Stimulated activated CD8-positive, alpha-beta memory T cell treated with anti-CD3 and anti-CD28 coated beads, Interleukin-12 subunit alpha, Interleukin-12 subunit beta, amount 100 ng/mL, for 1 hour (primary cell): ENCODE data around the gene ITGAV.
"Not testable (repeated sequence)": the region's sequence is repeated elsewhere in the genome, so short reads cannot be mapped to it uniquely, and the experiment has no call there.

Experiments used
- DNase-seq: peaks from one replicate; pipeline ENCODE4 v3.0.0-alpha.2; 2020; ENCODE audit warnings: low read depth

Gene ITGAV

DNA sequence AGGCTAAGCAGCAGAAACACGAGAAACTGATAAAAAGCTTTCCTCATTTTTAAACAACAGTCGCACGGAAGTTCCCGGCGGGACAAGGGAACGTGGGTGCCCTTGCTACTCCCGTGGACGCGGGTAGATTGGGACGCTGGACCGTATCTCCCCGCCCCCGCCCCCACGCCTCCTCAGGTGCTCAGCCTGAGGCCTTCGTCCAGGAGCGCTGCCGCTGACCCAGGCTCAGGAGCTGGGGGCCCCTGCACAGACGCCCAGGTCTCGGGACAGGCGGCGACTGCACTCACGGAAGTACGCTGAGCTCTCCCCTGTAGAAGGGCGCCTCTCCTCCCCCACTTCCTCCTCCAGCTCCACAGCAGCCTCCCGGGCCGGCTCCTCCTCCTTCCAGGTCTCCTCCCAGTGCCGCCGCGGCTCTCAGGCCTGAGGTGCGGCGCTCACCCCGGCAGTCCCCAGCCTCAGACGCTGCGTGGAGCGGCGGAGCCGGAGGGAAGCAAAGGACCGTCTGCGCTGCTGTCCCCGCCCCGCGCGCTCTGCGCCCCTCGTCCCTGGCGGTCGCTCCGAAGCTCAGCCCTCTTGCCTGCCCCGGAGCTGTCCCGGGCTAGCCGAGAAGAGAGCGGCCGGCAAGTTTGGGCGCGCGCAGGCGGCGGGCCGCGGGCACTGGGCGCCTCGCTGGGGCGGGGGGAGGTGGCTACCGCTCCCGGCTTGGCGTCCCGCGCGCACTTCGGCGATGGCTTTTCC lies at the start of gene ITGAV:
ITGAV (plus strand) TSS at position 445 of the 738 bp plus-strand sequence; CDS start at position 728, 283 bp downstream.
- DNase-seq: peak; percentile 60

DNA sequence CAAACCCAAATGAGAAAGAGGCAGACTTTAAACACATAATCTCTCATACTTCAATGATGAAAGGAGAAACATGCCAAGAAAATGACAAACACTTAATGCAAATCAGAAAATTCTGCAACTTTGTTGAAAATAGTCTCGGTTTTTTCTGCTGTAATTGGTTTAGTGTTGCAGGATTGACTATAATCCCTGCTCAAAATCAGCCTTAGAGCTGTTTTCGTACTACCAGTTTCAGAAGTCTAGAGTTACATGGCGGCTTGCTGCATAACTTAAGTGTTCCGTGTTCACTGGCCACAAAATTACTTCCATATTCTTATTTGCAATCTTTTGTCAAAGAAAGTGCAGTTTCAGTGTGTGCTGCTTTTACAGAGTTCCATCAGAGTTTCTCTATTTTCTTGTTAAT lies 48.9 kb upstream of the ITGAV start:
- DNase-seq: no peak

DNA sequence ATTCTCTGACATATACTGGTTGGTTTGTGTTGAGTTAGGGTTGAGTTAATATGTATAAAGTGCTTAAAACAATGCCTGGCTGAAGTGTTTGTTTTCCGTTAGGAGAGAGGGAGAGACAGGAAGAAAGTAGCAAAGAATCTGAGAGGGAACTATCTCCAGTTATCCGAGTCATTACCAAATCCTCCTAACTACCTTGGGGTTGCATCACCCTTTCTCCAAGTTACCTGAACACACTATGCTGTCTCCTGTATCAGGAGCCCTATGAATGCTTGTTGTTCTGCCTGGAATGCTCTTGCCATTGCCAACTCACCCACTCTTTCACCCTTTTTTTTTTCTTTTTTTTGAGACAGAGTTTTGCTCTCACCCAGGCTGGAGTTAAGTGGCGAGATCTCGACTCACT lies 47.9 kb upstream of the ITGAV start:
- no peak for DNase-seq

DNA sequence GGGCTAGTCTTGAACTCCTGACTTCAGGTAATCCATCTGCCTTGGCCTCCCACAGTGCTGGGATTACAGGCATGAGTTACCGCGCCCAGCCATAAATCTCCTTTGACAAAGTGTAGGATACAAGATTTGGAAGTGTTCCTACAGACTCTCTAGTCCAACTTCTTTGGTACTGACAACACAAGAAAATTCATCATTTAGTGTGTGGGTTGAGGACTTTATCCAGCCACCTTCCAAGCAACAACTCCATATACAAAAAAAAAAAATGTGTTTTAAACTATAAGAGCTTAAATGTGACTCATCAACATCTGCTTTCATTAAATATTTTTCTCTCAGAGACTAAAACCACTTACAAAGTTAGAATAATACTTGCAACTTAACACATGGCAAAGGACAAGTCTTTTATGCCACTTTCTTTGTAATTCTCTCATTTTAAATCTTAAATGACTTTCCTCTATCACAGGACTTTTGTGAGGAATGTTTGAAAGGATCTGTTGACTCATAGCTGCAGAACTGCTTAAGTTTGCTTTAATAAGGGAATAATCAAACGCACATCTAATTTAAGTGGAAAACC lies 46.2 kb upstream of the ITGAV start:
- no peak for DNase-seq

DNA sequence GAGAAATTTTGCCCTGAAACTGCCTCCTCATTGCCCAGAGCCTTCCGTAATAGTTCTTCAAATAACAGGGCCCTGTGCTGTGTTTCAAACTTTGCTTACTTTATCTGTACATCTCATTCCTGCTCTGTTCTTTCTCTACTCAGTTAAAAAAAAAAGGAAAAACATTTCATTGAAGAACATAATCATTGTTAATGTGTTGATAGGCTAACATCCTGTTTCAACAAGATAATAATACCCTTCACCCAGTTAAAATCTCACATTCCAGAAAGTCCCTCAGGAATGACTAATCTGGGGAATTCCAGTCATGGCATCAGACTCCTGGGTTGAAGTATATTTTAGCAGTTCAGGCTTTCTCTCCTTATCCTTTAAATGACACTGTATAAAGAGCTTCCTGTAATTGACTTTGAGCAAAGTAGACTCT lies 45.6 kb upstream of the ITGAV start:
- no peak for DNase-seq

DNA sequence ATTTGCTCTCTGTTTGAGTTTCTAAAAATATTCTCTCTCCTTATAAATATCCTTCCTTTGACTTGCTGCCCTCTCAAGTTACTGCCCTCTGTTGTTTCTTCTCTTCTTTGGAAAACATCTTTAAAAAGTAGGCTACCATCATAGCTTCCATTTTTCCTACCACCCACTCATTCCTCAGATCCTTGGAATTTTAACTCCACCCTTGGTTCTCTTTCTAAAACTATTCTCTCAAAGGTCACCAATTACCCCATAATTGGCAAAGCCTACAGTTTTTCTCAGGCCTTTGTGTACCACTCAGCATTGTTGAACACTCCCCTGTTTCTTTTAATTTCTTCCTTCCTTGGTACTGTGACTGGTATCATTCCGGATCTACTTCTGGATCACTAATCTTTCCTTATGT lies 43.0 kb upstream of the ITGAV start:
- DNase-seq: no peak

DNA sequence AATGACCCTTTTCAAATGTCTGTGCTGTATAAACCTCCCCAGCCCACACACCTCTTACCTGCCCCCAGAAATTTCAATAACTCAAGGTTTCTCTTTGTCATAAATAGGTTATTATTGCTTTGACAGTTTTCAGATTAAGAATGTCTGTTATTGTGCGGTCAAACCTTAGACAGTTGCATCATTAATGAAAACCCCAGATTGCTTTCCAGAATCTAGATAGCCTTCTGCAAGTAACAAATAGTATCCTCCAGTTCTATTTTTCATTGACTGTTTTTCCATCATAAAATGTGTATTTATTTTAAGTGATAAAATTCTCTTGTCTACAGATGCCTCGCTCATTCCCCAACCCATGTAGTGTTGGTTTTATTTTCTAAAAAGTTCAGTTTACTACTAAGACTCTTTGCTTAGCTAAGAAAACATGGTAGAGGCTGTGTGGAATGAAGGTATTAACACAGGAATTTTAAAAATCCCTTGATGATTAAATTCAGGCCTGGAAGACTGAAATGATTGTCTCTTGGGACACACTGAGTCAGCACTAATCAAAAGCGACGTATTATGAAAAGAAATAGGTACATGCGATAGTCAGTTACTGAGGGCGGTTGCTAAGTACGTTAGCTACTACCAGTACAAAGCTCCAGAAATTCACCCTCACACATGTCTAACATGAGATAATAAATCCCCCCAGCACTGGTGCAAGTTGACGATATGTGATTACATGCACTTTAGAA lies 38.4 kb upstream of the ITGAV start:
- DNase-seq: no peak

DNA sequence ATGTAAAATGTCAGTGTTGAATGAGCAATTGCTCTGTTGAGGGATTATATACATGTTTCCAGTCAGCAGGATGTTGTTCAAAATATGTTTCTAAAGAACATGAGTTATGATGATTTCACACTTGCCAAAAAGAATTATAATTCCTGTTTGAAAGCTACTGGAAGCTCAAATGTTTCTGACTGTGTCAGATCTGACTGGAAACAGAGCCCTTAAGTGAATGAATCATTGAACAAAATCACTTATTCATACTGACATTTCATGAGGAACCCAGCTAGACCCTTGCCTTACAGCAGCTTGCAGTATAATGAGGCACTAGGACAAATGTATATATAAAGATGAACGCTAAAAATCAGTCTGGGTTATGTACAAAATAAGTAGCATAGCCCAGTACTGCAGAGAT lies 35.4 kb upstream of the ITGAV start:
- no peak for DNase-seq

DNA sequence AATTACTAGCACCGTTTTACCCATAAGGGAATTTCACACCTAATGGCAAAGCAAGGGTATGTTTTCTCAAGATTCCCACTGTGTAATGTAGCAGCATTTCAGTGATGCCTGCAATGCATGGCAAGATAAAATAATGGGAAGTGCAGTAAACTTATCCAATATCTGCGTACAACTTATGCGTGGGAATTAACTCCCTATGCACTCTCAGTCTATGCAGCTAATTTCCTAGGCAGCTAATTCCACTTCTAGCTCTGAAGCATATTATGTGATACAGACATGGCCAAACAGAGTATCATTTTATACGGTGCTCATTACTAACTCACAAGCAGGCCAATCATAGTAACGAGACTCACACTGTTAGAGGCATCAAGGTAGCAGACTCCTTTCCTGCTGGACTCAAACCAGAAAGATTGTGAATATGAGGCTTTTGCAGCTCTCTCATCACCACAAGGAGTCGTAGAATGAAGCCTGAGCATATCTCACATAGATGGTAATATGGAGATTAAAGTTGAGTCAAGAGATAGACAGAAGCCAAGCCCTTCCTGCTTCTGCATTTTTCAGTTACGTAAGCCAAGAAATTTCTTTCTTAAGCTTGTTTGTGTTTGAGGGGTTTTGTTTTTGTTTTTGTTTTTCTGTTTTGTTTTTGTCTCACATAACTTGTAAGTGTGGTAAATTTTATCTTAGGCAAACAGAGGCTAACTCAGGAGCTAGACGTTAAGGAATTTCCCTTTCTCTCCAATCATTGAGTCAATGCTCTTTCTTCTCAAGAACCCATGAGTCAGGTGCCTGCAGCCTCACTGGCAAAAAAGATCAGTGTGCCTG lies 34.8 kb upstream of the ITGAV start:
- no peak for DNase-seq

DNA sequence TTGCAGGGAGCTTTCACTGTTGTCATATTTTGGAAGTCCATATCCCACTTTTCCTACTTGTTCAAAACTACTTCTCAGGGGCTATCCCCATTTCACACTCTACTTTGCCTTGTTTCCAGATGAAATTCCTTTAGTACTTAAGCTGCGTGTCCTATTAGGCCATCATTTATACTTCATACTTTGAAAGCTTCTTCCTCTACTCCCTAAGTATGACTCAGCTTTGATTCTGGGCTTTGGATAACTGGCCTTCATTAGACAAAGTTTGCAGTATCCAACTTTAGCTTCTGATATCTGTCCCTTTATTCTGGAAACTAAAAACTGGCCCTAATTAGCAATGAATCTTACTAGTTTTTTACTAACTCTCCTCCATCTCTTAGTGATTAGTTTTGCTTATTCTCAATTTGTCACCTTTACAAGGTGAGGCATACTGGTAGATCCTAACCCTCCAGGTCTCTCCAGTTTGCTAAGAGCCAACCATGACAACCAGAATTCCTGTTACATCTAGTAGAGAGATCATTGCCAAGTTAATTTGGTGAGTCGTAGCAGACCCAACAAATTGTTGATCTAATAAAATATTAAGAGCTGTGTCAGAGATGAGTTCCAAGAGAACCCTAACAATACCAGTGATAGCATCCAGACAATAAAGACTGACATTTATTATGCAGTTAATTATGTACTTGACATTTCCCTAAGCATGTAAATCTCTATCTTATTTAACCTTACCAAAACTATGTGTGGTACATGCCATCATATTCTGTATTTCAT lies 31.2 kb upstream of the ITGAV start:
- no peak for DNase-seq

DNA sequence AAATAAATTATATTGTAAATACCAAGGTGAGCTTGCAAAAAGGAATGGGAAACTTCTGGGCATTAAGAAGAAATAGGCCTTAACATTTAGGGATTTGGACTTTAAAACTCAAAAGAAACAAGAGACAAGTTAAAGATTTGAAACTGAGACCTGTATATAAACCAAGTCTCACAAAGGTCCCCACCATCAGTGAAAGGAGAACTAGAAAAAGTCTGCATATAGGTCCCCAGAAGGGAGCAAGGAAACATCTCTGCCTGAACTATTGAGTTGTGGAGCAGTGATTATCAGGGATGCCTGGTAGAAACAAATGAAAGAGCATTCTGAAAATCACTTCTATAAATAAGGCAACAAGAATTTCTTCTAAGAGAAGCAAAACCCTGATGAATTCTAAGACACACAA lies 30.5 kb upstream of the ITGAV start:
- no peak for DNase-seq

DNA sequence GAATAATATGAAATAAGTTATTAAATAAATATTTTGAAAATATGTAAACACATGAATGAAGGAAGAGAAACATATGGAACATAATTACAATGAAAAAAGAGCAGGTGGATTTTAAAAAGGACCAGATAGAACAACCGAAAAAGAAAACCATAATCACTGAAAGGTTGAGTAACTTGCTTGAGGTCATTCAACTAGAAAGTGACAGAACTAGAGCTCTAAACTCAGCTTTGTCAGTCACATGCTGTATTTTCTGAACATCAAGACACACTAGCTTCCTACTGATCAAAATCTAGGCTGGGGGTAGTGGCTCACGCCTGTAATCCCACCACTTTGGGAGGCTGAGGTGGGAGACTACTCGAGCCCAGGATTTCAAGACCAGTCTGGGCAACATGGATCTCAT lies 30.0 kb upstream of the ITGAV start:
- no peak for DNase-seq

DNA sequence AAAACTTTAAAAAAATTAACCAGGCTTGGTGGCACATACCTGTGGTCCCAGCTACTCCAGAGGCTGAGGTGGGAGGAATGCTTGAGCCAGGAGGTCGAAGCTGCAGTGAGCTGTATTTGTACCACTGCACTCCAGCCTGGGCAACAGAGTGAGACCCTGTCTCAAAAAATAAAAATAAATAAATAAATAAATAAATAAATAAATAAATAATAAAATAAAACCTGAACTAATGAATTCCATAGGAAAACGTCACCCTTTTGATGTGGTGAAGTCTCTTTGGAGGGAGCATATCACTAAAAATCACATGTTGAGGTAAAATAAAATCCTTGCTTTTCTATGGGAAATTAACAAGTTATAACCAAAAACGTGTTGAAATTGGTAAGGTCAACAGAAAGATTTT lies 29.6 kb upstream of the ITGAV start:
- DNase-seq: no peak

DNA sequence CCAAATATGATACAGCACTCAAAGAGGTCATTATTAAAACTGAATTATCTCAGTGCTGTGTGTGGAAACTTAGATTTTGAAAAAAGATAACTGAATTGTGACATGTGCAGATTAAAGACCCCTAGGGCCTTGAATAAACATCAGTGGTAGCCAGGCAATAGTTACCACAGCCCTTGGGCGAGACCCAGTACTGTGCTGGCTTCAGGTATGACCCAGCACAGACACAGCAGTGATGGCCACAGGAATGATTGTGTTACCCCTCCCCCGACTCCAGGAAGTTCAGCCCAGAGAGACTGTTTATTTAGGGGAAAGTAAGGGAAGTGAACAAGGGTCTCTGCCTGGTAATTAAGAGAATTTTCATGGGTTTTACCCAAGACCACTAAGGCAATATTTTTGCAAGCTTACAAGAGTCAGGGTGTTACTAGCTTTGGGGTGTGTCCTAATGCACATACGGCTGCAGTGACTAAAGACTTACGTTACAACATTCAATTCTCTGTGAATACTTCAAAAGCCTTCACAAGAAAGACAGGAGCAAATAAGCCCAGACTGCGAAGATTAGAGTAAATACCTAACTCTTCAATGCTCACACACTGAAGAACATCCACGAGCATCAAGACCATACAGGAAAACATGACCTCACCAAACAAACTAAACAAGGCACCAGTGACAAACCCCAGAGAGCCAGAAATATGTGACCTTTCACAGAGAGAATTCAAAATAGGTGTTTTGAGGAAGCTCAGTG lies 28.2 kb upstream of the ITGAV start:
- no peak for DNase-seq

DNA sequence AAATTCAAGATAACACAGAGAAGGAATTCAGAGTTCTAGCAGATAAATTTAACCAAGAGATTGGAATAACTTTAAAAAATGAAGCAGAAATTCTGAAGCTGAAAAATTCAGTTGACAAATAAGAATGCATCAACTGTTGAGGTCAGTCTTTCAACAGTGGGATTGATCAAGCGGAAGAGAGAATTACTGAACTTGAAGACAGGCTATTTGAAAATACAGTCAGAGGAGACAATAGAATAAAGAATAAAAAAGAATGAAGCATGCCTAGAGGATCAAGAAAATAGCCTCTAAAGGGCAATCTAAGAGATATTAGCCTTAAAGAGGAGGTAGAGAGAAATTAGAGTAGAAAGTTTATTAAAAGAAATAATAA lies 27.7 kb upstream of the ITGAV start:
- no peak for DNase-seq

DNA sequence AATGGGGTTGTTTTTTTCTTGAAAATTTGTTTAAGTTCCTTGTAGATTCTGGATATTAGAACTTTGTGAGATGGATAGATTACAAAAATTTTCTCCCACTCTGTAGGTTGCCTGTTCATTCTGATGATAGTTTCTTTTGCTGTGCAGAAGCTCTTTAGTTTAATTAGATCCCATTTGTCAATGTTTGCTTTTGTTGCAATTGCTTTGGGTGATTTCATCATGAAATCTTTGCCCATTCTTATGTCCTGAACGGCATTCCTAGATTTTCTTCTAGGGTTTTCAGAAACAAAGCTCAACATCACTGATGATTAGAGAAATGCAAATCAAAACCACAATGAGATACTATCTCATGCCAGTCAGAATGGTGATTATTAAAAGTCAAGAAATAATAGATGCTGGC lies 21.3 kb upstream of the ITGAV start:
- DNase-seq: not testable (repeated sequence)

DNA sequence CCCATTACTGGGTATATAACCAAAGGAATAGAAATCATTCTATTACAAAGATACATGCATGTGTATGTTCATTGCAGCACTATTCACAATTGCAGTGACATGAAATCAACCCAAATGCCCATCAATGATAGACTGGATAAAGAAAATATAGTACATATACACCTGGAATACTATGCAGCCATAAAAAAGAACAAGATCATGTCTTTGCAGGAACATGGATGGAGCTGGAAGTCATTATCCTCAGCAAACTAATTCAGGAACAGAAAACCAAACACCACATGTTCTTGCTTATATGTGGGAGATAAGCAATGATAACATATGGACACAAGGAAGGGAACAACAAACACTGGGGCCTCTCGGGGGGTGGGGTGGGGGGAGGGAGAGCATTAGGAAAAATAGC lies 20.7 kb upstream of the ITGAV start:
- not testable (repeated sequence) for DNase-seq

DNA sequence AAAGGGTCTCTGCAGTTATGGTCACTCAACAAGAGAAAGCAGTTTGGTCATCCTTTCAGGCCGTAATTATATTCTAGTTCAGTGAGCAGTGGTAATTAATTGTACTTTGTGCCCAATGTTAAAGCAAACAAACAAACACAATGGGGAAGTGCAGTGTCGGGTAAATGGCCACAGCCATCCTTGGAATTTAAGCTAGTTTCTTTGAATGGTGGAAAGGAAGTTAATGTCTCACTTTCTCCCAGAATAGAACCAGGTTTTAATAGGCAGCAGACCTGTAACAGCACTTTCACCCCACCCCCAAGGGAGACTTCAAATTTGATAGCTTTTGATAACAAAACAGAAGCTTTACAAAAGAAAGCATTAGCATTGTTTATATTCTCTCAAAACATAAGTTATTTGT lies 20.0 kb upstream of the ITGAV start:
- DNase-seq: no peak

DNA sequence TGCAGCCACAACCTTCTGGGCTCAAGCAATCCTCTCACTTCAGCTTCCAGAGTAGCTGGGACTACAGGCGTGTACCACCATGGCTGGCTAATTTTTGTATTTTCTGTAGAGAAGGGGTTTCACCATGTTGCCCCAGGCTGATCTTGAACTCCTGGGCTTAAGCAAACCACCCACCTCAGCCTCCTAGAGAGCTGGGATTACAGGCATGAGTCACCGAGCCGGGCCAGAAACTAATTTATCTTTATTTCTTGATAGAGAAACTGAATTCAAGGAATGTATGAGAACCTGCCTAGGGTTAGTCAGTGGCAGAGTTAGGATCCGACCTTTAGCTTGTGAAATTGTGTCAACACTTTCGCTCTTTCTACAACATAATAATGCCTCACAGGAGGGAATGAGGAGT lies 19.3 kb upstream of the ITGAV start:
- no peak for DNase-seq

DNA sequence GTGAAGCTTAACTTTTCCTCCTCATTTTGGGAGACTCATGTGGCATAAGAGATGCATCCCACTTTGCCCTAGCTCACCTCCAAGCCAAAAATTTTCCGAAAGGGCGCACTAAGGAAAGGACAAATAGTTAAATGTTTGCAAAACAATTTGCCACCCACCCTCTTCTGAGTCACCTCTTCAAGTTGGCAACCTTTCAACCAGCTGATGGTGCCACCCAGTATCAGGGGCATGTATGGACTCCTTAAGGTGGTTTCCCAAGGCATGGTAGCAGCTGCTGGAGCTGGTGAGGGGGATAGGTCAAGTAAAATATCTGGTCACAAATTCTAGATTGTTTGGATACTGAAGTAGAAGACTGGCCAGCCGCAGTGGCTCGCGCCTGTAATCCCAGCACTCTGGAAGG lies 17.2 kb upstream of the ITGAV start:
- no peak for DNase-seq

DNA sequence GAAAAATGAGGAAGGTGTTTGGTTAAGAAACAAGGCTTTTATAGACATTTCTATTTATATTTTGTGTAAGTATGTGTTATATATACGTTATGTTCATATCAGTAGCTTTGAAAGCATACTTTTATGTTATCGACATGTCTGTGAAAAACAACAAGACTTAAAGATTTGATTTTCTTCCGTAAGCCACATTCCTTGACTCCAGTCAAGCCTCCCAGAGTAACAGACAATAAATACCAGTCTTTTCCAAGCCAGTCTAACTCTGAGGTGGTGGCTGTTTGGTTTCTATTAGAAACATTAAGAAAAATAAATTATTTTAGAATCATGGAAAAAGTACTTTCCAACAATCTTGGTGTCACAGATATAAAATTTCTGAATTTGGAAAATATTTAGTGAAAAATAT lies 16.3 kb upstream of the ITGAV start:
- DNase-seq: no peak
